Measurements from ENCODE around the gene YPEL5. TPM values are rescaled to one million over a fixed set of nuclear protein-coding genes. Genes with fewer than 3 reads are reported as not detected.

YPEL5 gene
- total RNA-seq, 1 donor from 2014 or later: 86.0 TPM

- H3K27ac Mint-ChIP-seq (ENCODE audit: unreplicated experiment): no peak overlapping the region
- no peak for TF ChIP-seq CTCF (IDR thresholded peaks at IDR 0.05)
These were observed 9.3 kb downstream of the YPEL5 start for GRCh38 chr2:30155889-30156658.

DNA sequence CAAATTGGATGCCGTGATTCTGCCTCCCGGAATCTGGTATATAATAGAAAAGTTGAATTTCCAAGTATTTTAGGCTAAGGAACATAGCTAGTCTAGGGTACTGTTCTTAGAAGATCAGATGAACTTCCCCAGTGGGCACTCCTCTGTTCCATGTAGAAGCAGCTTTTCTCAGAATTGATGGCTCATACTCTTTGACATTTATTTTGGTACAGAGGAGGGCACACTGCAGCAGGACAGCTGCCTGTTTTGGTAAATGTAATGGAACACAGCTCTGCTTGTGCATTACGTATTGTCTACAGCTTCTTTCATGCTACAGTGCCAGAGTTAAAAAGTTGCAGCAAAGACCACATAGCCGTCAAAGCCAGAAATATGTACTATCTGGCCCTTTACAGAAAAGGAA is 10.8 kb downstream of the YPEL5 start:
- Mint-ChIP-seq H3K4me1 (ENCODE audit: unreplicated experiment) (peaks cover 23% of the 10 kb centered on the region), H3K9me3 (ENCODE audit: unreplicated experiment) (no peaks in the 10 kb centered on the region), H3K36me3 (ENCODE audit: unreplicated experiment) (peaks cover 55% of the 10 kb centered on the region), H3K27me3 (ENCODE audit: unreplicated experiment) (no peaks in the 10 kb centered on the region), H3K4me3 (ENCODE audit: unreplicated experiment) (no peak overlapping the region), H3K27ac (ENCODE audit: unreplicated experiment) (no peak overlapping the region)
- DNase-seq (ENCODE audit: extremely low spot score, unreplicated experiment): no peak
- no peak for TF ChIP-seq CTCF (IDR thresholded peaks at IDR 0.05)

More at GRCh38 chr2:30155889-30156658, 9.3 kb downstream of the YPEL5 start:
- Mint-ChIP-seq H3K36me3 (ENCODE audit: unreplicated experiment) (peaks cover 58% of the 10 kb centered on the region), H3K9me3 (ENCODE audit: unreplicated experiment) (no peaks in the 10 kb centered on the region), H3K4me1 (ENCODE audit: unreplicated experiment) (peaks cover 27% of the 10 kb centered on the region), H3K4me3 (ENCODE audit: unreplicated experiment) (no peak overlapping the region), H3K27me3 (ENCODE audit: unreplicated experiment) (no peaks in the 10 kb centered on the region)
- DNase-seq (ENCODE audit: extremely low spot score, unreplicated experiment): no peak

DNA sequence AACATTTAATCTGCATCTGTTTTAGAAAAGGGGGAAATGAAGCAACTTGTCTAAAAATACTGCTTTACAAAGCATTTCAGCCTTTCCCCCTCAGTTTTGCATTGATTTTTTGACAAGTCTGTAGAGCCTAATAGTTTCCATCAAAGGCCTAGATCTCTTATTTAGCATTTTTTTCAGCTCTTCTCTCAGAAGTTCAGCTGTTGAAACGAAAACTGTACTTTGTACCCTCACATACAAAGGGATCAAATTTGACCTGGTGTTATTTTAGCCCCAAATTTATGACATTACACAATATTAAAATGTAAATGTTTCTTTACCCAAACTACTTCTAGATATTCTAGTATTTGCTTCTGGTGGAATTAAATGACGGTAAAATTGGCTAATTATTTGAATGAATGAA is 13.0 kb downstream of the YPEL5 start:
- Mint-ChIP-seq H3K4me1 (ENCODE audit: unreplicated experiment) (peaks cover 18% of the 10 kb centered on the region), H3K27me3 (ENCODE audit: unreplicated experiment) (no peaks in the 10 kb centered on the region), H3K4me3 (ENCODE audit: unreplicated experiment) (no peak overlapping the region), H3K27ac (ENCODE audit: unreplicated experiment) (no peak overlapping the region), H3K9me3 (ENCODE audit: unreplicated experiment) (no peaks in the 10 kb centered on the region), H3K36me3 (ENCODE audit: unreplicated experiment) (peaks cover 52% of the 10 kb centered on the region)
- no peak for DNase-seq (ENCODE audit: extremely low spot score, unreplicated experiment)
- TF ChIP-seq CTCF (IDR thresholded peaks at IDR 0.05): no peak

- H3K36me3 Mint-ChIP-seq (ENCODE audit: unreplicated experiment): peaks cover 40% of the 10 kb centered on the region
- TF ChIP-seq CTCF (IDR thresholded peaks at IDR 0.05): no peak
- H3K4me3 Mint-ChIP-seq (ENCODE audit: unreplicated experiment): no peak overlapping the region
- peaks cover 2% of the 10 kb centered on the region for H3K4me1 Mint-ChIP-seq (ENCODE audit: unreplicated experiment)
- no peak overlapping the region for H3K27ac Mint-ChIP-seq (ENCODE audit: unreplicated experiment)
- no peaks in the 10 kb centered on the region for H3K27me3 Mint-ChIP-seq (ENCODE audit: unreplicated experiment)
- no peak for DNase-seq (ENCODE audit: extremely low spot score, unreplicated experiment)
- no peaks in the 10 kb centered on the region for H3K9me3 Mint-ChIP-seq (ENCODE audit: unreplicated experiment)
These were observed 15.3 kb downstream of the YPEL5 start for GRCh38 chr2:30161929-30162706.

DNA sequence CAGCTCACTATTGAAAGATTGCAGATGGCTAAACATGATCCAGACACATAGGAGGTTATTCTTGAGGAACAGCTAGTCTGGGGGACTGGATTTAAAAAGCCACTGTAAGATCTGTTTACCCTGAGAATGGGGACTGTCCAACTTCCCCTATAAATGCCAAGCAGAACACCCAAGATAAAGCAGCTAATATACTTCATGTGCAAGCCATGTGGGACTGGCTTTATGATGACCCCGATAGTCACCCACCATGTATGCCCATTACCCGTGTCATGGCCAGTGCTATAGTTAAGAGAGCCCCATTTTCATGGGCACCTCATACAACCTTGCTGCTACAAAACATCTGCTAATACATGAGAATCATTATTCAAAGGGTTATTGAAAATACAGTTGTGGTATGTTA is 16.0 kb downstream of the YPEL5 start:
- Mint-ChIP-seq H3K27me3 (ENCODE audit: unreplicated experiment) (no peaks in the 10 kb centered on the region), H3K4me1 (ENCODE audit: unreplicated experiment) (peaks cover 2% of the 10 kb centered on the region), H3K4me3 (ENCODE audit: unreplicated experiment) (no peak overlapping the region), H3K27ac (ENCODE audit: unreplicated experiment) (no peak overlapping the region), H3K9me3 (ENCODE audit: unreplicated experiment) (no peaks in the 10 kb centered on the region), H3K36me3 (ENCODE audit: unreplicated experiment) (peaks cover 36% of the 10 kb centered on the region)
- no peak for DNase-seq (ENCODE audit: extremely low spot score, unreplicated experiment)
- TF ChIP-seq CTCF (IDR thresholded peaks at IDR 0.05): no peak
